Central memory CD4-positive, alpha-beta T cell (primary cell): Measurements from ENCODE around the gene STRADB.
A peak's percentile ranks its signal among the peaks of the same experiment; 100 is the strongest.
"Not testable (repeated sequence)": the region's sequence is repeated elsewhere in the genome, so short reads cannot be mapped to it uniquely, and the experiment has no call there.

ENCODE experiments used
- DNase-seq: peaks from one replicate; pipeline ENCODE4 v3.0.0; 2022

STRADB gene

GRCh38 chr2:201432038-201432620 is 19.4 kb upstream of the STRADB start:
- DNase-seq: peak; percentile 43

- DNase-seq: no peak
Measured at GRCh38 chr2:201432621-201433393, 18.7 kb upstream of the STRADB start.

DNA sequence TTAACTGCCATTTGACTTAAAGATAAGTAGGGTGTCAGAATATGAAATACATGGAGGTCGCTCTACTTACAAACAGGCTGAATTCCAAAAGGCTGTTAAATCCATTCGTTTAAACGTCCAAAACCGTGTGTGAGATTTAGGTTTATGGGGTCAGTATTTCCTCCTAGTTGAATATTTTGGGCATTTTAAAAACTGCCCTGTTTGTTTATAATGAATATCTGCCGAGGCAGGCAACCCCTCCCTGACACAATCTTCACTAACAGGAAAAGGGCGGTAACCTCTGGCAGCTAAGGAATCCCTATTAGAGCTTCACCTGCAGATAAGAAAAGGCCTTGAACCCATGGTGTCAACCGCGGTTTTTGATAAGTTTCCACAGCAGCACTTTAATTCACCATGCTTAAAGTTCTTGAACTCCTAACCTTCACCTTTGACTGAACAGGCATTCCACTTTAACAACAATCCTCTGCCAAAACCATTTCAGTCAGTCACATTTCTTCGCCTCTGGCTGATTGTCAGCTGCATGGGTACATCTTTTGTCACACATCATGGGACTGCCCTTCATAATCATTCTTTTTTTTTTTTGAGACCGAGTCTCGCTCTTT is 18.0 kb upstream of the STRADB start:
- DNase-seq: no peak

DNA sequence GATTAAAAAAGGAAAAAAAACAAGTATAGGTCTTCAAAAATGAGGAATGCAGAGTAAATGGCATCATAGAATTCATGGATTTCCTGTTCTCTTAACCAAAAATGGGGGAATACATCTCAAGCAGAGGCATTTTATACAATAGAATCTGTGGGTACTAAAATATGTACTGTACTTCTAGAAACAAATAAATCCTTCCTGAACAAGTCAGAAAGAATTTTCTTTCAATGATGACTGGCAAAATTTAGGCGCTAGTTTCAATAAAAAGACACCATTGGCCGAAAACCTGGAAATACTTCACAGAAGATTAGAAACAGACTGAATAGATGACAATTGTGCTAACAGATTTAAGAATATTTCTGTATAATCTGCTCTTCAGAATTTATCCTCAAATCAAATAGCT is 15.4 kb upstream of the STRADB start:
- DNase-seq: no peak

DNA sequence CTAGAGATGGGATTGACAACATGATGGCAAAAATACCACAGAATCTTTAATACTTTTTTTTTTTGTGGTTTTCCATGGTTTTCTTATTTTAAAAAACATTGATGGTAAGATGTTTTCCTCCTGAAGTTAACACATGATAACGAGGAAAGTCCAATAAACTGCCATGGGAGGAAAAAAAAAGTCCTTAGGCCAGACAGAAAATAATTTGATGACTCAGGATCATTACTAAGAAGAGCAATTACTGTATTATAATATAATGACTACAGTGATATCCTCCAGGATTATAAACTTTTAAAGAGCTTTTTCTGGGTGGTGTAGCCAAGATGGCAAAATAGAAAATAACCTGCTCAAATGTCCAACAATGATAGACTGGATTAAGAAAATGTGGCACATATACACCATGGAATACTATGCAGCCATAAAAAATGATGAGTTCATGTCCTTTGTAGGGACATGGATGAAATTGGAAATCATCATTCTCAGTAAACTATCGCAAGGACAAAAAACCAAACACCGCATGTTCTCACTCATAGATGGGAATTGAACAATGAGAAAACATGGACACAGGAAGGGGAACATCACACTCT is 12.1 kb upstream of the STRADB start:
- not testable (repeated sequence) for DNase-seq

GRCh38 chr2:201440182-201440581 is 11.4 kb upstream of the STRADB start:
- DNase-seq: no peak

GRCh38 chr2:201441409-201441808 is 10.1 kb upstream of the STRADB start:
- no peak for DNase-seq

DNA sequence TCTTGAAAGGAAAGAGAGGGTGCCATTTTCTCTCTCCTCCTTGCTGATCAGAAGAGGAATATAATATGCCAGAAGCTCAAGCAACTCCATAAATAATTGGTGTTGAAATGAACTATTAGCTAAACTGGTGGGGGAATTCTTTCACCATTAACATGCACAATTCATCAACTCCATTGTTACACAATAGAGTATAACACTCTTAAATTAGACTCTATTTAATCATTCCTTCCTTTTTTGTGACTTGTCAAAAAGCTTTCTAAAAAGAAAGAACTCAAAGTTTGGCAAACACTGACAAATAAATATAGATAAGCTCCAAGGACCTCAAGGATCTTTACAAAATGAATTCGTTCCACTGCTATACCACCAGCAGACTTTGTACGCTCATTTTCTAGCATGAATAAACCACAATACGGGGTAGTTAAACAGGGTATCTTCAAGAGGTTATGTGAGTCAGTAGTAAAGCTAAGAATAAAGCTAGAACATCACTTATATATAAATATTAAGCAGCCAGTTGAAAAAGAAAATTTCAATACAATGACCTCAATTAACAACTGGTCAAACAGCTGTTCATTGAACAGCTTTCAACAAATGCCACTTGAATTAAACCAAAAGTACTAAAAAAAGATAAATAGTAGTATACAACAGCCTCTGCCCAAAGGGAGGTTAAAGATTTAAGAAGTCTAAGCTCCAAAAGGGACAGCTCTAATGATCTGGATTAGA is 6.6 kb upstream of the STRADB start:
- DNase-seq: no peak

DNA sequence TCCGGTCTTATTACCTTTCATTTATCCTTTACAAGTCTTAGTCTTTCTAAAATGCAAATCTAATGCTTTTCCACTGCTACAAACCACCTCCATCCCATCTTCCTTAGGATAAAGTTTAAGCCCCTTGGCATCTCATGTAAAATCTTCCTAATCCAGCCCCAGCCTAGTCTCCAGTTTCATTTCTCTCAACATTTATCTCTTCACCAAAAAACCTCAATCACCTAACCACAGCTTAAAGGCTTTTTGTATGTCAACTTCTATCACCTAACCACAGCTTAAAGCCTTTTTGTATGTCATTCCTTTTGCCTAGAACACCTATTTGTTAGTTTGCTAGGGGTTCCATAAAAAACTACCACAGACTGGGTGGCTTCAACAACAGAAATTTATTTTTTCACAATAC is 4.5 kb upstream of the STRADB start:
- peak; percentile 65 for DNase-seq

- no peak for DNase-seq
Measured at GRCh38 chr2:201448061-201448460, 3.5 kb upstream of the STRADB start.

DNA sequence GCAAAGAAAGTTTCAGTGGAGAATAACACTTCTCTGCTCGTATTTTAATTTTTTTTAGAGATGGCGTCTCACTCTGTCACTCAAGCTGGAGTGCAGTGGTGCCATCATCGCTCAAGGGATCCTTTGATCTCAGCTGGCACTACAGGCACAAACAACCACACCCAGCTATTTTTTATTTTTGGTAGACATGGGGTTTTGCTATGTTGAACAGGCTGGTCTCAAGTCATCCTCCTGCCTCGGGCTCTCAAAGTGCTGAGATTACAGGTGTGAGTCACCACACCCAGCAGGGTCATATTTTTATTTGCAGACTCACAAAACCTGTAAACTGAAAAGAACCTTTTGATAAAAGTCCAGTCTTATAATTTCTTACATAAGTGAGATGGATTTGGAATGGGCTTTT is 2.8 kb upstream of the STRADB start:
- peak; percentile 66 for DNase-seq

GRCh38 chr2:201450954-201451291 is 617 bp upstream of the STRADB start:
- DNase-seq: no peak

DNA sequence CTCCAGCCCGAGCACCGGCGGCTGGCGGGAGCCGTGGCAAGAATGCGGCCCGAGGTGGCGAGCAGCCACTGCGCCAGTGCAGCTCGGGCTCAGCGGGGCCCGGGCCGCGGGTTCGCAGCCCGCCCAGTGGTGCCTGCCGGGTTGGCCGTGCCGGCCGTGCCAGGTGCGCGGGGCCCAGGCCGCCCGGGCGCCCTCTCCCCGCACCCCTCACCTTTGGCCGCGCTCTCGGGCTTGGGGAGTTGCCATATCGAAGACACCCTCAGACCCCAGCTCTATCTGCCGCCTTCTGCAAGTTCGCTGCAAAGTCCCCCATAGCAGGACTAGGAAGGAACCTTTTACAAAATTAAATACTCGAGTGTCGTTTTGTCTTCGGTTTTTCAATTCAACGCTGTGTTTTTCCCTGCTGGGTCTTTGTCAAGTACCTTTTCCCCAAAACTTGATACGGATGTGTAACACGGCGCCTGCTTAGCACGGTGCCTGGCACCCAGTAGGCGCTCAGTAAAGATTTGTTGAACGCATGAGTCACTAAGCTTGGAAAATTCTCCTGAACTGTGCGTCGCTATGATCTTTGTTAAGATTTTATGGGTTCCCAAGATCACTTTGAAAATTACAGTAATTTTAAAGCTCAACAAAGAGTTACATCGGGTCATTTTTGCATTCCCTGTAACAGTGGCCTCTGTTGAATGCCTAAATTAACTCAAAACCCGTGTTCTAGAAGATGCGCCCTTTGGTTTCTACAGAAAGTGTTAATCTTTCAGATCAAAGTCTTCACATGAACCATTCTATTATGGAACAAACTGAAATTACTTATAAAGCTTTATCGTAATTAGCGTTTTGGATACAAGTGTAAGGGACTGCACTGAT is 750 bp downstream of the STRADB start:
- no peak for DNase-seq

- no peak for DNase-seq
Measured at GRCh38 chr2:201452922-201453643, 1.5 kb downstream of the STRADB start.

DNA sequence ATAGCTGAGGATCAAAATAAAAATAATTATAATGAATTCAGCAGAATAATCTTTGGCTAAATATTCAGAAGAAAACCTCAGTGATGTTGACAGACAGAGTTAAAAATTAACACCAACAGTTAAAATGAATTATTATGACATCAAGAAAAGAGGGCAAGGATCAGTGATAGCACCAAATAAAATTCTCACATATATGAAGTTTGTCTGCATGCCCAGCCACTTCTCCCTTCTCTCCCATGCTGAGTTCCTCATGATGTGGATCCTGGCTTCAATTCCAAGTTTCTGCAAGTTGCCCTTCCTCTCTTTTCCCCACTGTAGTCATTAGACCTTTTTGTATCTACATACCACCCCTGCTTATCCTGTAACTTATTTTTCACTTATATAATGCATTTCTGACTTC is 6.8 kb downstream of the STRADB start:
- no peak for DNase-seq

- DNase-seq: no peak
Measured at GRCh38 chr2:201460532-201460931, 9.0 kb downstream of the STRADB start.

DNA sequence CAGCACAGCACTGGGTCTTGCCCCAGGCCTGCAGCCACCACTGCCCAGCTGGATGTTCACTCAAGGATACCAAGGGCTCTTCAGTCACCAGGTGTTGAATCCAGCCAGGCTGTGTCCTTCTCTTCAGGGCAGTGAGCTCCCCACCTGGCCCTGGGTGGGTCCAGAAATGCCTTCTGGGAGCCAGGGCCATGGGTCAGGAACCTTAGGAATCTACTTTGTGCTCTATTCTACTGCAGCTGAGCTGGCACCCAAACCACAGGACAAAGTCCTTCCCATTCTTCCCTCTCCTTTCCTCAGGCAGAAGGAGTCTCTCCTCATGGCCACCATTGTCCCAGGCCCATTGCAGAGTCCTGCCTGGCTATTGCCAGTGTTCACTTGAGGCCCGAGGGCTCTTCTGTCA is 13.0 kb downstream of the STRADB start:
- DNase-seq: no peak

DNA sequence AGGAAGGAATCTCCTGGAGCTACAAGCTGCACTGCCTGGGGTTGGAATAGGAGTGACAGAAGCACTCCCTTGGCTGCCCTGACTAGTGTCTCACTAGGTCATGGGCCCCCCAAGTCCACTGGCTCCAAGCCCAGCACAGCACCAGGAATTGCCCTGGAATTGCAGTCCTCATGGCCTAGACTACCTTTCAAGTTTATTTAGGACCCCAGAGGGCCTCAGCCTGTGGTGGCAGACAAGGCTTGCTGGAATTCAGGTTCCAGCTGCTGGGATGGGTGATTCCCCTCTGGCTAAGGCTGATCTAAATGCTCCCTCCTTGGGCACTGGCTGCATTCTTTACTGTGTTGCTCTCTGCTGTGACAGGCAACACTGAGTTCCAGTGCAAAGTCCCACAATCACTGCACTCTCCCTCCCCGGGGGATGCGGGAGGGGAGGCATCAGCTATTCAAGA is 14.0 kb downstream of the STRADB start:
- DNase-seq: no peak

GRCh38 chr2:201466050-201466675 is 14.6 kb downstream of the STRADB start:
- no peak for DNase-seq

- no peak for DNase-seq
Measured at GRCh38 chr2:201467666-201468065, 16.1 kb downstream of the STRADB start.
